GM23248 (cell line): ENCODE measurements around the gene TICAM1. TPM values are rescaled to one million over a fixed set of nuclear protein-coding genes. Genes with fewer than 3 reads are reported as not detected.
A peak's percentile ranks its signal among the peaks of the same experiment; 100 is the strongest.

Experiments used
- DNase-seq: peaks from one replicate; pipeline ENCODE4 v3.0.0-alpha.2; 2015
- H2AFZ ChIP-seq: fragments of 200-600 bp; sonication (generic); 2 replicates; pipeline ENCODE4 v1.6.1; 2016; ENCODE audit warnings: antibody characterized with exemption
- H3F3A ChIP-seq: fragments of 200-600 bp; sonication (generic); 2 replicates; pipeline ENCODE4 v1.6.1; 2016; ENCODE audit warnings: mild to moderate bottlenecking, antibody characterized with exemption, mixed run types; ENCODE audit not compliant: insufficient read depth
- H3K27ac ChIP-seq: fragments of 200-600 bp; sonication (generic); 2 replicates; pipeline ENCODE4 v1.5.1; 2016; ENCODE audit warnings: mild to moderate bottlenecking
- H3K27me3 ChIP-seq: fragments of 200-600 bp; sonication (generic); replicated peaks from 2 replicates; pipeline ENCODE4 v1.6.1; 2016; ENCODE audit warnings: mild to moderate bottlenecking; ENCODE audit not compliant: insufficient read depth
- H3K36me3 ChIP-seq: fragments of 200-600 bp; sonication (generic); 2 replicates; pipeline ENCODE4 v1.6.1; 2016; ENCODE audit warnings: low read depth, mild to moderate bottlenecking
- H3K4me1 ChIP-seq: fragments of 200-600 bp; sonication (generic); 2 replicates; pipeline ENCODE4 v1.6.1; 2016; ENCODE audit warnings: mild to moderate bottlenecking; ENCODE audit not compliant: insufficient read depth
- H3K4me2 ChIP-seq: fragments of 200-600 bp; sonication (generic); one replicate; pipeline ENCODE4 v1.6.1; 2016; ENCODE audit warnings: mild to moderate bottlenecking; ENCODE audit not compliant: unreplicated experiment
- H3K4me3 ChIP-seq: fragments of 200-600 bp; sonication (generic); 2 replicates; pipeline ENCODE4 v1.5.1; 2016; ENCODE audit warnings: mild to moderate bottlenecking
- H3K79me2 ChIP-seq: fragments of 200-600 bp; sonication (generic); 2 replicates; pipeline ENCODE4 v1.6.1; 2016; ENCODE audit warnings: mild to moderate bottlenecking; ENCODE audit not compliant: insufficient read depth
- H3K9ac ChIP-seq: fragments of 200-600 bp; sonication (generic); 2 replicates; pipeline ENCODE4 v1.6.1; 2016; ENCODE audit warnings: mild to moderate bottlenecking
- H3K9me2 ChIP-seq: fragments of 200-600 bp; sonication (generic); 2 replicates; pipeline ENCODE4 v1.6.1; 2016; ENCODE audit warnings: mixed run types, mild to moderate bottlenecking, moderate library complexity; ENCODE audit not compliant: insufficient read depth
- H3K9me3 ChIP-seq: fragments of 200-600 bp; sonication (generic); one replicate; pipeline ENCODE4 v1.6.1; 2017; ENCODE audit warnings: low read depth
- H4K20me1 ChIP-seq: fragments of 200-600 bp; sonication (generic); 2 replicates; pipeline ENCODE4 v1.6.0; 2016; ENCODE audit not compliant: insufficient read depth
- EZH2 ChIP-seq: fragments of 200-600 bp; sonication (generic); IDR thresholded peaks from 2 replicates; pipeline ENCODE4 v1.6.1; 2018; ENCODE audit warnings: antibody characterized with exemption, mild to moderate bottlenecking; ENCODE audit not compliant: insufficient read depth, poor library complexity, severe bottlenecking
- EZH2phosphoT487 ChIP-seq: fragments of 200-600 bp; sonication (generic); IDR thresholded peaks from 2 replicates; pipeline ENCODE4 v1.6.1; 2018; ENCODE audit warnings: antibody characterized with exemption, moderate library complexity, mild to moderate bottlenecking, low read depth; ENCODE audit not compliant: insufficient read depth
- WGBS, 2 experiments: methylation state at CpG; one replicate each; pipeline ENCODE4 v1.1.6; 2015 to 2017; ENCODE audit warnings: low lambda C conversion rate in 2 of 2, low coverage in 1 of 2; ENCODE audit errors: missing lambda C conversion rate in 2 of 2; 5-methylcytosine and 5-hydroxymethylcytosine counted together
- in situ Hi-C: fragments of 300-500 bp; cut with MboI; formaldehyde crosslinking; loops from 2 replicates; pipeline ENCODE4 v1.15.0; 2020
- microRNA-seq: library from miRNA; unstranded; fragments of <30 nt; microRNA quantifications from one replicate; pipeline ENCODE4, GENCODE V29; 2016; ENCODE audit warnings: borderline number of aligned reads
- polyA plus RNA-seq: library from polyadenylated mRNA; unstranded; fragments of >200 nt; fragmentation: Nextera tagmentation; extraction: Ambion mirVana; gene quantifications from 2 replicates; pipeline ENCODE4 v1.2.1, GENCODE V29; 2016
- small RNA-seq: library from RNA; depleted of rRNA; stranded (forward); fragments of <200 nt; gene quantifications from one replicate; pipeline ENCODE3, GENCODE V24; 2014; ENCODE audit warnings: low read depth, low replicate concordance
- total RNA-seq: library from RNA; depleted of rRNA; stranded (reverse); fragments of >200 nt; shearing (Covaris generic); gene quantifications from 2 replicates; pipeline ENCODE4 v1.2.3, GENCODE V29; 2014; rRNA removed

The TICAM1 gene
- total and polyA plus RNA-seq, 2 experiments from 2014 or later: 4.2 to 19.9 TPM

DNA sequence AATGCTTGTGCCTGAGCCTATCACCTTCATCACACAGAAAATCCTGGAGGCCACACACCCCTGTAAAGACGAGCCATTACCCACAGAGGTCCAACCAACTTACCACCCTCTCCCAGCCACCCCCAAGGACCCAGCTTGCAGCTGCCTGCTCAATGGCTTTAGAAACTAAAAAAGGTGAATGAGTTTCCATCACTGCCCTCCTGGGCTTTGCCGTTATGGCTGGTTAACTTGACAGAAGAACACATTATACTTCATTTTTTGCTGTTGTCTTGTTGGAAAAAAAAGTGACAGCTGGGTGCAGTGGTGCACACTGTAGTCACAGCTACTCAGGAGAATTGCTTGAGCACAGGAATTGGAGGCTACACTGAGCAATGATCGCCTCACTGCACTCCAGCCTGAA lies 57.4 kb downstream of the TICAM1 start:
- Histone ChIP-seq H4K20me1 (no peaks in the 10 kb centered on the region), H2AFZ (no peak overlapping the region), H3K9me3 (no peaks in the 10 kb centered on the region), H3K9ac (no peak overlapping the region), H3K79me2 (no peaks in the 10 kb centered on the region), H3K27me3 (no peaks in the 10 kb centered on the region; the same call in 1 of the 2 replicates), H3K4me3 (no peak overlapping the region), H3K4me1 (no peaks in the 10 kb centered on the region), H3K4me2 (no peak overlapping the region), H3K9me2 (no peaks in the 10 kb centered on the region), H3K36me3 (no peaks in the 10 kb centered on the region), H3K27ac (no peak overlapping the region), H3F3A (peaks cover 12% of the 10 kb centered on the region)
- no peak for DNase-seq
- in situ Hi-C loops: no loop called here
- 15 to 36% methylated on average over 3 of the region's 3 CpGs for WGBS, 2 experiments
- TF ChIP-seq EZH2phosphoT487: no peak
- TF ChIP-seq EZH2: no peak

DNA sequence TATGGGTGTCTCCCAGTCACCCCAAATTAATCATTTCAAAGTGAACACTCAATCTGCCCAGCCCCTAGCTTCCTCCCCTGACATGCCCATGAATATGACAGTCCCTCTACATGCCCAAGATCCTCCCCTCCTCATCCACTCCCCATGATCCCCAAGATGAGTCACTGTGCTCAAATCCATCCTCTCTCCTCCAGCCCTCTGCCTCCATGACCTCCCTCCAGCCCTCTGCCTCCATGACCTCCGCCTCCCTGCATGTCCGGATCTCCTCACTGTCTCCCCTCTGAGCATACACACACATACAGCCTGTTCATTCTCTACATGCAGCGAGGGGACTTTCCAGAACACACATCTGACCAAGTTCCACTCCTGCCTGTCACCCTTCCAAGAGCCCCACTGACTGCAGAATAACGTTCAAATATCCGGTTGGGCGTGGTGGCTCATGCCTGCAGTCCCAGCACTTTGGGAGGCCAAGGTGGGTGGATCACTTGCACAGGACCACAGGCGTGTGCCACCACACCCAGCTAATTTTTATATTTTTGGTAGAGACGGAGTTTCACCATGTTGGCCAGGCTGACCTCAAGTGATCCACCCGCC lies 58.4 kb downstream of the TICAM1 start:
- H3K9me3 ChIP-seq: no peaks in the 10 kb centered on the region
- no peaks in the 10 kb centered on the region for H3K4me1 ChIP-seq
- 18 to 25% methylated on average over 9 of the region's 9 CpGs for WGBS, 2 experiments
- H3K9me2 ChIP-seq: no peaks in the 10 kb centered on the region
- no peak overlapping the region for H2AFZ ChIP-seq
- H3K79me2 ChIP-seq: no peaks in the 10 kb centered on the region
- no peaks in the 10 kb centered on the region; the same call in 1 of the 2 replicates for H3K27me3 ChIP-seq
- H4K20me1 ChIP-seq: no peaks in the 10 kb centered on the region
- no peak overlapping the region for H3K4me2 ChIP-seq
- no peak overlapping the region for H3K9ac ChIP-seq
- H3K4me3 ChIP-seq: no peak overlapping the region
- no peak for DNase-seq
- in situ Hi-C loops: no loop called here
- peaks cover 22% of the 10 kb centered on the region for H3F3A ChIP-seq
- H3K27ac ChIP-seq: no peak overlapping the region
- TF ChIP-seq EZH2 (no peak), EZH2phosphoT487 (no peak)
- H3K36me3 ChIP-seq: no peaks in the 10 kb centered on the region

DNA sequence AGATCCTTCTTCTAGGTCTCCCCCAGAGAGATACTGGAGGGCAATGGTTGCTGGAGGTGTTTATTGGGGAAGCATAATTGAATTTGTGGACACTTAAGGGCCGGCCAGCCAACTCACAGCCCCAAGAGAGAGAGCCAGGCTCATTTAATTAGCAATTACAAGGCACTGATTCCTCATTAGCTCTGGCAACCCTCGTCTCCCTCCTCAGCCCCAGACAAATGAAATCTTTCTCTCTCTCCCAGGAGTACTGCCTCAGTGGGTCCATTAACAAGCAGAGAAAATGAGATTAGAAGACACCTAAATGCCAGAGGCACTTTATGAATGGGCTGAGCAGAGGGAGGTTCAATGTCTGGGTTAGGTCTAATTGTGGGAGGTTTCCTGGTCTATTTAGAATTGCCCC lies 58.9 kb downstream of the TICAM1 start:
- TF ChIP-seq EZH2 (no peak), EZH2phosphoT487 (no peak)
- no peak overlapping the region for H3K27ac ChIP-seq
- H3F3A ChIP-seq: peaks cover 24% of the 10 kb centered on the region
- H3K27me3 ChIP-seq: no peaks in the 10 kb centered on the region; the same call in 1 of the 2 replicates
- H3K9me3 ChIP-seq: no peaks in the 10 kb centered on the region
- no peak overlapping the region for H2AFZ ChIP-seq
- no peak overlapping the region for H3K9ac ChIP-seq
- H3K9me2 ChIP-seq: no peaks in the 10 kb centered on the region
- H4K20me1 ChIP-seq: no peaks in the 10 kb centered on the region
- no peak for DNase-seq
- H3K4me1 ChIP-seq: no peaks in the 10 kb centered on the region
- no peaks in the 10 kb centered on the region for H3K79me2 ChIP-seq
- H3K4me3 ChIP-seq: no peak overlapping the region
- 5 to 17% methylated on average over 2 of the region's 2 CpGs for WGBS, 2 experiments
- no peaks in the 10 kb centered on the region for H3K36me3 ChIP-seq
- no peak overlapping the region for H3K4me2 ChIP-seq
- in situ Hi-C loops: no loop called here

DNA sequence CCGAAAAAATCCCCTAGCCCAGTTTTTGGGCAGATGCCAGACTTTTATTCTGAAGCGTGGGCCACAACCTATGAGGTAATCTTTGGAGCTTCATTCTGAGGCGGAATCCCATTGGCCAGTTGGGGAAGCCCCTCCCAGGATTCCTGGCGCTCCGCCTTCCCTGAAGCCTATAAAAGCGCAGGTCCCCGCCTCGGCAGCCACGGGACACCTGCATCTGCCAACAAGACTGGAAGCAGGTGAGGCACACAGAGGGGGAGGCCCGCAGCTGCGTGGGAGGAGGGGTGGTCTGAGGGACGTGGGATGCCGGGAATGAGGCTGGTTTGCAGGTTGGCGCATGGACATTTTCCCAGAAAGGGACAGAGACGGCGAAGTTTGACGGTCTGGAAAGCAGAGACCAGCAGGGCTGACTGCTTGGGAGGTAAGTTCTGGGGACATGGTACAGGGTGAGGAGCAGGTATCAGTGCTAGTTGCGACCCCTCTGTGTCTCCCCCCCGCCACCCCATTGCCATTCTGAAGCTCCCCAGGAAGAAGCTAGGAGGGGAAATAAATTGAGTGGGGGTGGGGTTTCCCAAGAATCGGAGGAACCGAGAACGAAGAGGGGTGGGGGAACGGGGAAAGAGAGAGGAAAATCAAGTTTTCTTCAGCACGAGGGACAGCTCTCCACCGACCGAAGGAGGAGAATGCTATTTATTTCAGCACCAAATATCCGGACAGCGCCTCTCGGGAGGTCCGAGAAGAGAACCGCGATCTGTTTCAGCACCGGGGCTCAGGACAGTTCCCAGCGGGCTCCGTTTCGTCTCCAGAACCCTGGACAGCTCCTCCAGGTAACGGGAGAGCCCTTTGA lies 62.4 kb downstream of the TICAM1 start:
- Histone ChIP-seq H3K27me3 (no peaks in the 10 kb centered on the region; the same call in 1 of the 2 replicates), H4K20me1 (no peaks in the 10 kb centered on the region), H3K27ac (no peak overlapping the region), H3K79me2 (no peaks in the 10 kb centered on the region), H3K4me1 (no peaks in the 10 kb centered on the region), H2AFZ (no peak overlapping the region), H3K36me3 (no peaks in the 10 kb centered on the region), H3K9me2 (no peaks in the 10 kb centered on the region), H3F3A (peaks cover 24% of the 10 kb centered on the region), H3K9me3 (no peaks in the 10 kb centered on the region), H3K4me2 (no peak overlapping the region), H3K9ac (no peak overlapping the region), H3K4me3 (no peak overlapping the region)
- in situ Hi-C loops: no loop called here
- WGBS, 2 experiments: 12 to 15% methylated on average over 34 to 37 of the region's 37 CpGs
- DNase-seq: peak; percentile 86
- TF ChIP-seq EZH2: no peak
- TF ChIP-seq EZH2phosphoT487: no peak

Small RNAs within 50 kb of the gene (microRNA-seq; reads per million reads assigned to microRNA genes)
- not detected for gene MIR7-3

Small RNAs within 50 kb of the gene (small RNA-seq; reads per million reads assigned to genes)
- not detected for gene MIR7-3

Other genes starting within 250 kb of the TICAM1 start
- 0.76 and 0.86 TPM in 2 replicates for gene TNFAIP8L1, start 192.2 kb downstream of the TICAM1 start, total RNA-seq
- 2.0 TPM in 2 replicates for gene TNFAIP8L1, start 192.2 kb downstream of the TICAM1 start, polyA plus RNA-seq
- 177 and 207 TPM in 2 replicates for gene MYDGF, start 161.4 kb downstream of the TICAM1 start, total RNA-seq
- 591 and 597 TPM in 2 replicates for gene MYDGF, start 161.4 kb downstream of the TICAM1 start, polyA plus RNA-seq
- 50.3 and 82.2 TPM in 2 replicates for gene DPP9, start 107.9 kb downstream of the TICAM1 start, total RNA-seq
- gene DPP9, start 107.9 kb downstream of the TICAM1 start, polyA plus RNA-seq: 33.0 and 37.0 TPM in 2 replicates
- 11.0 and 11.1 TPM in 2 replicates for gene FEM1A, start 40.0 kb downstream of the TICAM1 start, total RNA-seq
- gene FEM1A, start 40.0 kb downstream of the TICAM1 start, polyA plus RNA-seq: 1.1 and 1.3 TPM in 2 replicates
- 306 and 372 TPM in 2 replicates for gene PLIN3, start 36.0 kb upstream of the TICAM1 start, total RNA-seq
- gene PLIN3, start 36.0 kb upstream of the TICAM1 start, polyA plus RNA-seq: 398 and 415 TPM in 2 replicates
- not detected in 2 replicates for gene ARRDC5, start 71.2 kb upstream of the TICAM1 start, total RNA-seq
- not detected in 2 replicates for gene ARRDC5, start 71.2 kb upstream of the TICAM1 start, polyA plus RNA-seq
- gene UHRF1, start 77.8 kb upstream of the TICAM1 start, total RNA-seq: 29.3 and 29.4 TPM in 2 replicates
- gene UHRF1, start 77.8 kb upstream of the TICAM1 start, polyA plus RNA-seq: 26.9 and 28.6 TPM in 2 replicates
- gene KDM4B, start 137.4 kb upstream of the TICAM1 start, total RNA-seq: 20.5 and 28.7 TPM in 2 replicates
- 13.3 and 14.8 TPM in 2 replicates for gene KDM4B, start 137.4 kb upstream of the TICAM1 start, polyA plus RNA-seq